DND-41 (cell line): Measurements from ENCODE around the gene IFNA17.

Experiments
- CTCF ChIP-seq: IDR thresholded peaks from 2 replicates; pipeline ENCODE4 v1.5.1; 2012; ENCODE audit warnings: borderline replicate concordance, low read length, moderate library complexity, mild to moderate bottlenecking; ENCODE audit not compliant: poor library complexity, severe bottlenecking; ENCODE audit errors: extremely low read depth
- EZH2 ChIP-seq: IDR thresholded peaks from 3 replicates; pipeline ENCODE4 v1.6.1; 2012; ENCODE audit warnings: borderline replicate concordance, low read depth, mild to moderate bottlenecking, moderate library complexity, low read length, inconsistent platforms; ENCODE audit not compliant: severe bottlenecking

DNA sequence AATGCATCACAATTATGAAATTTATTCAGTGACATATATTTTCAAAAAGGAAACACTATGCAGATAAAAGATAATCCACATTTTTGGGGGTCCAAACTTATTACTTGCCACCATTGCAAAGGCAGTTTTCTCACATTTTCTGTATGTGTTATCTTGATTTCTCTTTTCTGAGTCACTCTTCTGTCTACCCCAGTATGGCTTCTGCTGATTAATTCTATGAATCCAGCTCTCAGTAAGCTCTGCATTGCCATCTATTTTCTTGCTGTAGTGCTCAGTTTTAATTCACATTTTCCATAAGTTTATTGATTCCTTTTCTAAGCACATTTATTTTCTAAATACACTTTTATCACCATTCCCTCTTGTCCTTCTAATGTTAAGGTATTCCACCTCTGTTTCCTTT is 22.8 kb downstream of the IFNA17 start:
- TF ChIP-seq EZH2: no peak
- no peak for TF ChIP-seq CTCF
